DMS114 treated with DMSO at 0.1 percent for 48 hours (cell line): ENCODE data around the gene STX18.

ENCODE experiments used
- DNase-seq: peaks from one replicate; lab custom pipeline; 2025; ENCODE audit not compliant: unreplicated experiment; lab: John Stamatoyannopoulos, UW

STX18 gene

DNA sequence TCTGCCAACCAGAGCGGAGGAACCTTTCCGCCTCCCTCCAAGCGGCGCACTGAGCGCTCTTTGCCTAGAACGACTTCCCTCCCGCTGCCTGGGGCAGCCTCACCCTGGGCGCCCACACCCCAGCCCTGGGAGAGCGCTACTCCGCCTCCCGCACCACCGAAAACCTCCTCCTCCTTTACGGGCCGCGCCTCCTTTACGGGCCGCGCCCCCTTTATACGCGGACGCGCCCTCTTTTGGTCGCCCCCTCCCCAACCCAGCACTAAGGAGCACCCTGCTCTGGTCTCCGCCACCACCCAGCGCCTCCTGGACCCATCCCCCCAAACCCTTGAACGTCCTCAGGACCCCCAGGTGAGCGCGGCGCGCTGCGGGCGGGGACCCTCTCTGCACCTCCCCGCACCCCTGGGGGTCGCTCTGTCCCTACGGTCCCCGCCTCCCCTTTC is 155.5 kb downstream of the STX18 start:
- no peak for DNase-seq

DNA sequence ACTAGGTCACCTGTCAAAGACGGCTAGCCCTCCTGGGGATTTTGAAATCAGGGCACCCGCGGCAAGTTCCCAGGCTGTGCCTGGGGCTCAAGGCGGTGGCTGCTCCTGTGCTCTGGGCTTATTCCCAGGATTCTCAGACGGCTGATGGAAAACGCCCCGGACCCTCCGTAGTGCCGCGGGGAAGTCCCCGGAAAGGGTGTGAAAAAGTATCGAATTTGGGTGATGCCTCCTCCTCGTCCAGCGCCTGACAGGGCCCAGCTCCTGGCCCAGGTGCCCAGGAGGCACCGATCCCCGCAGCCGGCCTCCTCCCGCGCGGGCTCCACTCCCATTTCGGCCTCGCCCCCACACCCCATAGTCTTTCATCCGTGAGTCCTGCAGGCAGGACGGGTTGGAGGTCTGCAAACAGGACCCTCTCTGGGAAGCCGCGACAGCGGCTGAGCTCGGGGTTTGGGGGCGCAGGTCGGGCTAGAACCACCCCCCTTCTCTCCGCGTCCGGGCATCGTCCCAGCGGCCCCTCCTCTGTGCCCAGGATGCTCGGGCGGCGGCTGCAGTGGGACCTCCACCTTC is 156.0 kb downstream of the STX18 start:
- DNase-seq = no peak

DNA sequence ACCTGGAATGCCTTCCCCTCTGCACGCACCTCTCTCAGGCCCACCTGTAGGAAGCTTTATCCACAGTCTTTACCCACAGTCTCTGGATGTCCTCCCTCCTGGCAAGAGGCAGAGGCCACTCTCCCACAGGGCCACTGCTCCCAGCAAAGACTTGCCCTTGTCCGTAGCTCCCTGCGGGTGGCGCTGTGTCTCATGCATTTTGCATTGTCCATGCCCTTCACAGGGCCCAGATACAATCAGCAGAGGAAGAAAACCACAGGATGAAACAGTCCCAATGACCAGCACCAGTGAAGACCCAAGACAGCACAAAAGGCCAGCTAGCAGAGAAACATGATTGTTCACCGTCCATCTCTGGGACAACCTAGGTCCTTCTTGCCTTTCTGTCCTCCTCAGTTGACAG is 157.0 kb downstream of the STX18 start:
- DNase-seq = no peak

GRCh38 chr4:4383085-4383484 is 158.8 kb downstream of the STX18 start:
- no peak for DNase-seq

DNA sequence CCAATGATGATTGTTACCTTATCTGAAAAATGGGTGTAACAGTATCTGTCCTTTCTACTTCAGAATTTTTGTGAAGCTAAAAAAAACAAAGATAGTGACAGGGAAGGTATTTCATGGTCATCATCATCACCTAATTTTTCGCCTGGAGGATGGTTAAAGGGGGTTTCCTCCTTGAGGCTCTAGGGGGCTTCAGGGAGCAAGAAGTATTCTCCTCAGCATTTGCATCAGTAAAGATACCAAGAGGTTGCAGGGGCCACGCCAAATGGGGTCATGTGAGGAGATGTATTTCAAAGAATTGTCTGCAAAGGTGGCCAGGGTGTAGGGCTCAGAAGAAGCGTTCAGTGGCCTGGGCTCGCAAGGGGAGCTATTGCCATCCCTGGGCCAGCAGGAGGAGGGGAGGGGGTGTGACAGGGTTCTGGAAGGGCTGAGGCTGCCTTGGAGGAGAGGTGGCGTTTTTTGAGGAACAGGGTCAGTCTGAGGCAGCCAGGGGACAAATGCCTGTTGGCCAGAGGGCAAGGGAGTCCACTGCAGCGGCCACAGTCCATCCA is 162.2 kb downstream of the STX18 start:
- DNase-seq = no peak

GRCh38 chr4:4377732-4378460 is 164.0 kb downstream of the STX18 start:
- DNase-seq = no peak

- no peak for DNase-seq
Measured at GRCh38 chr4:4377191-4377590, 164.7 kb downstream of the STX18 start.

DNA sequence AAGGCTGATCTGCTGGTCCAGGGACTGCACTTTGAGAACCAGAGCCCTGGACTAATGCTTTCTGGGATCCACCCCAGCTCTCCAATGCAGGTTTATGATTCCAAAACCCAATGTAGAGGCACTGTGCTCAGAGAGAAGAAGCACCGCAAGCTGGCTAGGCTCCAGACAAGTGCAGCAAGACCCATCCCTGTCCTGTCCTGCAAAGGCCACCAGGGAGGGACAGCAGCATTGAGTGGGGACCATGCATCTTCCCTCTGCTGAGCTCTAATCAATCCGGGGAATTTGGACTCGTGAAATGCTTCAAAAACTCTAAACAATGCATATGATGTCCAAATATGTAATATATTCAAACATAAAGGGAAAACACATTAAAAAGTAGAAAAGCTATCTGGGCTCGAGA is 165.8 kb downstream of the STX18 start:
- DNase-seq = no peak

DNA sequence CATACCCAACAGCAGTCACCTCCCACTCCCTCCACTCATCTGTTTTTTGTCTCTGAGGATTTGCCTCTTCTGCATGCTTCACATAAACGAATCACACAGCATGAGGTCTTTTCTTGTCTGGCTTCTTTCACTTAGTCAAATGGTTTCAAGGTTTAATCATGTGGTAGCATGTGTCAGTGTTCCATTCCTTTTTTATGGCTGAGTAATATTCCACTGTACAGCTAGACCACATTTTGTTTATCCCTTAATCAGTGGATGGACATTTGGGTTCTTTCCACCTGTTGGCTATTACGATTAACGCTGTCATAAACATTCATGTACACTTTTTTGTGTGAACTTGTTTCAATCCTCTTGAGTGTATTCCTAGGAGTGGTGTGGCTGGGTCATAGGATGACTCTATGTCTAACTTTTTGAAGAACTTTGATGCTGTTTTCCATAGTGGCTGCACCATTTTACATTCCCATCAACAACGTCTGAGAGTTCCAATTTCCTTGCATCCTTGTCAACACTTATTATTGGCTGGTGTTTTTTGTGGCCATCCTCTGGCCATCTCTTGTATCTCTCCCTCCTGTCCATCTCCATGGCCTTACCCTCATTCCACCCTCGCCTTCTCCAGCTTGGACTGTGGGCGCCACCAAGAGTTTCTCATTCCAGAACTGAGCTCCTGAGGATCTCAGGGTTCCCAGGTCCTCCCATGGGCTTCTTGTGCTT is 167.3 kb downstream of the STX18 start:
- no peak for DNase-seq
